Measurements from ENCODE around the gene CA10. TPM values are rescaled to one million over a fixed set of nuclear protein-coding genes. Genes with fewer than 3 reads are reported as not detected.

The CA10 gene
- polyA plus RNA-seq, 1 experiment = not detected

- CTCF ChIA-PET = interaction anchor here (0.7 kb wide), 1 partner anchor 377 kb away, joined by 3 read pairs; no protein-coding TSS in a partner anchor
- POLR2A ChIA-PET = no interaction called here
- no peak for TF ChIP-seq CTCF (IDR thresholded peaks at IDR 0.05; ENCODE audit: low read depth, low read length)
- H3K27ac ChIP-seq (ENCODE audit: low read depth, low read length) = no peak overlapping the region
- no peak overlapping the region for H3K4me3 ChIP-seq (ENCODE audit: low read depth, low read length)
- DNase-seq (ENCODE audit: low read depth, low spot score) = no peak
- no peaks in the 10 kb centered on the region for H3K27me3 ChIP-seq (ENCODE audit: control insufficient read depth, insufficient read depth, low read length)
- H3K9me3 ChIP-seq (ENCODE audit: control insufficient read depth, insufficient read depth, low read length) = peaks cover 33% of the 10 kb centered on the region
Measured at GRCh38 chr17:51699303-51699702, 459.2 kb downstream of the CA10 start.

GRCh38 chr17:51692917-51693316 is 465.6 kb downstream of the CA10 start:
- CTCF ChIA-PET = no interaction called here

GRCh38 chr17:51687887-51688286 is 470.6 kb downstream of the CA10 start:
- no peaks in the 10 kb centered on the region for H3K27me3 ChIP-seq (ENCODE audit: control insufficient read depth, insufficient read depth, low read length)
- ChIA-PET CTCF (no interaction called here), POLR2A (no interaction called here)
- no peak for DNase-seq (ENCODE audit: low read depth, low spot score)
- H3K9me3 ChIP-seq (ENCODE audit: control insufficient read depth, insufficient read depth, low read length) = peaks cover 2% of the 10 kb centered on the region; the same call in 1 of the 2 replicates
- TF ChIP-seq CTCF (IDR thresholded peaks at IDR 0.05; ENCODE audit: low read depth, low read length) = no peak
- H3K27ac ChIP-seq (ENCODE audit: low read depth, low read length) = no peak overlapping the region
- H3K4me3 ChIP-seq (ENCODE audit: low read depth, low read length) = no peak overlapping the region

More at GRCh38 chr17:51692917-51693316, 465.6 kb downstream of the CA10 start:
- Histone ChIP-seq H3K9me3 (ENCODE audit: control insufficient read depth, insufficient read depth, low read length) (peaks cover 2% of the 10 kb centered on the region), H3K27me3 (ENCODE audit: control insufficient read depth, insufficient read depth, low read length) (no peaks in the 10 kb centered on the region), H3K4me3 (ENCODE audit: low read depth, low read length) (no peak overlapping the region), H3K27ac (ENCODE audit: low read depth, low read length) (no peak overlapping the region)
- no peak for DNase-seq (ENCODE audit: low read depth, low spot score)
- POLR2A ChIA-PET = no interaction called here
- TF ChIP-seq CTCF (IDR thresholded peaks at IDR 0.05; ENCODE audit: low read depth, low read length) = no peak

- H3K27ac ChIP-seq (ENCODE audit: low read depth, low read length) = no peak overlapping the region
- ChIA-PET POLR2A (no interaction called here), CTCF (no interaction called here)
- no peak for TF ChIP-seq CTCF (IDR thresholded peaks at IDR 0.05; ENCODE audit: low read depth, low read length)
- peaks cover 2% of the 10 kb centered on the region; the same call in 1 of the 2 replicates for H3K9me3 ChIP-seq (ENCODE audit: control insufficient read depth, insufficient read depth, low read length)
- no peaks in the 10 kb centered on the region for H3K27me3 ChIP-seq (ENCODE audit: control insufficient read depth, insufficient read depth, low read length)
- DNase-seq (ENCODE audit: low read depth, low spot score) = no peak
- H3K4me3 ChIP-seq (ENCODE audit: low read depth, low read length) = no peak overlapping the region
Measured at GRCh38 chr17:51685287-51685909, 473.1 kb downstream of the CA10 start.

- Histone ChIP-seq H3K27me3 (ENCODE audit: control insufficient read depth, insufficient read depth, low read length) (no peaks in the 10 kb centered on the region), H3K9me3 (ENCODE audit: control insufficient read depth, insufficient read depth, low read length) (peaks cover 2% of the 10 kb centered on the region; the same call in 1 of the 2 replicates), H3K4me3 (ENCODE audit: low read depth, low read length) (no peak overlapping the region), H3K27ac (ENCODE audit: low read depth, low read length) (no peak overlapping the region)
- TF ChIP-seq CTCF (IDR thresholded peaks at IDR 0.05; ENCODE audit: low read depth, low read length) = no peak
- DNase-seq (ENCODE audit: low read depth, low spot score) = no peak
- ChIA-PET CTCF (no interaction called here), POLR2A (no interaction called here)
Measured at GRCh38 chr17:51684214-51684613, 474.3 kb downstream of the CA10 start.
